Measurements from ENCODE around the gene OGFRL1.

OGFRL1 gene

DNA sequence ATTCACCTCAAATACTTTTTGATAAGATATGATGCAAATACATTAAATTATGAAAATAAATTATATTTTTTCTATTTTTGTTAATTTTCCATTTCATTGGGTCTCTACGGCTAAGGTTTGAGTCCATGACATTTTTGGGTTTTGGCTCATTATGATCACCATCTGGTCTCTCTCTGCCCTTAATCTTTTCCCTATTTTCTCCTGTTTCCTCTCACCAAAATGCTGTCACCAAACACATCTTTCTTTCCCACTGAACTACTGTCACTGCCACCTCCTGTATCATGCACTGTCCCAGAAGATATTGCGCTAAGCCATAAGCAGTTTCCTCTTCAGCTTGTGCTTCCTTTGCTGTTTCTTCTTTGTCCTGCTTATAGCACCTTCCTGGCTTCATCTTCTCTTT is 42.0 kb upstream of the OGFRL1 start:
- H3K36me3 ChIP-seq (ENCODE audit: insufficient read depth, low read length) = no peaks in the 10 kb centered on the region
- no peaks in the 10 kb centered on the region for H3K9me2 ChIP-seq (ENCODE audit: low read depth, low read length)
- no peak overlapping the region for H3K4me2 ChIP-seq (ENCODE audit: low read length)
- H3K27me3 ChIP-seq (ENCODE audit: insufficient read depth, low read length) = no peaks in the 10 kb centered on the region
- no peaks in the 10 kb centered on the region for H3K9me3 ChIP-seq (ENCODE audit: low read length)
- no peak overlapping the region for H3K9ac ChIP-seq (ENCODE audit: low read length)
- H4K20me1 ChIP-seq (ENCODE audit: insufficient read depth, low read length) = no peaks in the 10 kb centered on the region
- no peak overlapping the region for H3K4me3 ChIP-seq (ENCODE audit: low read depth, low read length, poor library complexity, severe bottlenecking)
- H2AFZ ChIP-seq (ENCODE audit: low read length) = no peak overlapping the region
- H3K79me2 ChIP-seq (ENCODE audit: insufficient read depth, low read length) = no peaks in the 10 kb centered on the region
- H3K4me1 ChIP-seq (ENCODE audit: insufficient read depth, low read length, severe bottlenecking) = peaks cover 30% of the 10 kb centered on the region
- no peak for TF ChIP-seq EZH2 (IDR thresholded peaks at IDR 0.05; ENCODE audit: borderline replicate concordance, low read length)
- TF ChIP-seq, protein P1, sequence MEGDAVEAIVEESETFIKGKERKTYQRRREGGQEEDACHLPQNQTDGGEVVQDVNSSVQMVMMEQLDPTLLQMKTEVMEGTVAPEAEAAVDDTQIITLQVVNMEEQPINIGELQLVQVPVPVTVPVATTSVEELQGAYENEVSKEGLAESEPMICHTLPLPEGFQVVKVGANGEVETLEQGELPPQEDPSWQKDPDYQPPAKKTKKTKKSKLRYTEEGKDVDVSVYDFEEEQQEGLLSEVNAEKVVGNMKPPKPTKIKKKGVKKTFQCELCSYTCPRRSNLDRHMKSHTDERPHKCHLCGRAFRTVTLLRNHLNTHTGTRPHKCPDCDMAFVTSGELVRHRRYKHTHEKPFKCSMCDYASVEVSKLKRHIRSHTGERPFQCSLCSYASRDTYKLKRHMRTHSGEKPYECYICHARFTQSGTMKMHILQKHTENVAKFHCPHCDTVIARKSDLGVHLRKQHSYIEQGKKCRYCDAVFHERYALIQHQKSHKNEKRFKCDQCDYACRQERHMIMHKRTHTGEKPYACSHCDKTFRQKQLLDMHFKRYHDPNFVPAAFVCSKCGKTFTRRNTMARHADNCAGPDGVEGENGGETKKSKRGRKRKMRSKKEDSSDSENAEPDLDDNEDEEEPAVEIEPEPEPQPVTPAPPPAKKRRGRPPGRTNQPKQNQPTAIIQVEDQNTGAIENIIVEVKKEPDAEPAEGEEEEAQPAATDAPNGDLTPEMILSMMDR (IDR thresholded peaks at IDR 0.05; ENCODE audit: low read length) = no peak
- no peak overlapping the region for H3K27ac ChIP-seq (ENCODE audit: low read depth, low read length, poor library complexity, severe bottlenecking)
- no peaks in the 10 kb centered on the region for H3F3A ChIP-seq (ENCODE audit: insufficient read depth, low read length)

DNA sequence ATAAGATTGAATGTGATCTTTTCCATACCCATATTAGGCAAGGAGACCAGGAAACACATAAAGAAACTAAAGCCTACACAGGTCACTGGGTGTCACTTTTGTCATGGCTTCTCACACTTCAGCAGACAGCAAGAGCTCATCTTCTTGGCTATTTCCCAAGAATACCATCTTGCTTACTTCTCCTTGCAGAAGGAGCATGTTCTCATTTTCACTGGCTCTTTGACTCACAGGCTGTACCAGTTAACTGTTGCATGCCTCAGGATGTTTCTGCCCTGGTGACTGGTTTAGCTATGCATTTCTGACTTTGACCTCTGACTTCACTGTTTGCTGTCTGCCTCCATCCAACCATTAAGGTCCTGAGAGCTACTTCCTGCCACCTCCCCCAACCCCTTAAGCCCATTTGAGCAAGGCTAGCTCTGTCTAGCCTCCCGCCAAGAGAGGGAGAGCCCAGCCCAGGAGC is 40.3 kb upstream of the OGFRL1 start:
- peak overlapping the region; percentile 56 for H3K27ac ChIP-seq (ENCODE audit: low read depth, low read length, poor library complexity, severe bottlenecking)

DNA sequence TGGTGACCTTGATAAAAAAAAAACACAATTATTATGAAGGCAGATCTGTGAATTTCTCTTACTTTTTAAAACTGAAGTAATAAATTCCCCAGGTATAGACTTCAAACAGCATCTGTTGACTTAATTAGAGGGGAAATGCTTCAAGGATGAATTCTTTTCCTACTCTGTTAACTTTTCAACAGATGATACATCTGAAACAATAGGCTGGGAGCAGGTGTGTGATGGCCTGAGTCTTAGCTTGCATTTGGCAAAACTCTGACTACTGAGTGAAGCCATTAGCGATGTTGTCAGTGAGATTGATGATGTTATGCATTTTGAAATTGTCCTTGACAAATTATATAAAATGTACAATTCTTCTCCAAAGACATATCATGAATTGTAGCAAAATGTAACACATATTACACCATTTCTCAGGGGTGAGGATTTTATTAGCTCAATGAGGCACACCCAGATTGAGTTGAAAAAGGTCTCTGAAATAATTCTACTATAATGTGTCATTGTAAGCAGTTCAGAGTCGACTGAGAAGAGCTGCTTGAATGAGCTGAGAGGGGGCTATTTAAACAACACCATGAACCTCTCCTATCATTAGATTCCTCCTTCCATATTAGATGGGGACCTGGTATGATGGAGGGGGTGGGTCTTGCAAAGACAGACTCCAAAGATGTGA is 39.6 kb upstream of the OGFRL1 start:
- no peak overlapping the region for H3K4me2 ChIP-seq (ENCODE audit: low read length)
- H3K36me3 ChIP-seq (ENCODE audit: insufficient read depth, low read length) = no peaks in the 10 kb centered on the region
- peak overlapping the region; percentile 56 for H3K27ac ChIP-seq (ENCODE audit: low read depth, low read length, poor library complexity, severe bottlenecking)
- no peak overlapping the region for H3K4me3 ChIP-seq (ENCODE audit: low read depth, low read length, poor library complexity, severe bottlenecking)
- H3K4me1 ChIP-seq (ENCODE audit: insufficient read depth, low read length, severe bottlenecking) = peaks cover 36% of the 10 kb centered on the region
- no peaks in the 10 kb centered on the region for H3K9me3 ChIP-seq (ENCODE audit: low read length)
- peak overlapping the region; percentile 81; the same call in 1 of the 2 replicates for H2AFZ ChIP-seq (ENCODE audit: low read length)
- no peak overlapping the region for H3K9ac ChIP-seq (ENCODE audit: low read length)
- no peaks in the 10 kb centered on the region for H3K9me2 ChIP-seq (ENCODE audit: low read depth, low read length)
- H3K79me2 ChIP-seq (ENCODE audit: insufficient read depth, low read length) = no peaks in the 10 kb centered on the region
- no peaks in the 10 kb centered on the region for H4K20me1 ChIP-seq (ENCODE audit: insufficient read depth, low read length)
- TF ChIP-seq EZH2 (IDR thresholded peaks at IDR 0.05; ENCODE audit: borderline replicate concordance, low read length) = no peak
- H3K27me3 ChIP-seq (ENCODE audit: insufficient read depth, low read length) = no peaks in the 10 kb centered on the region
- no peaks in the 10 kb centered on the region for H3F3A ChIP-seq (ENCODE audit: insufficient read depth, low read length)

More for the DNA sequence above, 40.3 kb upstream of the OGFRL1 start:
- no peak overlapping the region for H3K4me3 ChIP-seq (ENCODE audit: low read depth, low read length, poor library complexity, severe bottlenecking)
- H3K36me3 ChIP-seq (ENCODE audit: insufficient read depth, low read length) = no peaks in the 10 kb centered on the region
- no peak for TF ChIP-seq EZH2 (IDR thresholded peaks at IDR 0.05; ENCODE audit: borderline replicate concordance, low read length)
- TF ChIP-seq, protein P1 (IDR thresholded peaks at IDR 0.05; ENCODE audit: low read length) = no peak
- no peaks in the 10 kb centered on the region for H3K27me3 ChIP-seq (ENCODE audit: insufficient read depth, low read length)
- H2AFZ ChIP-seq (ENCODE audit: low read length) = peak overlapping the region; percentile 18; the same call in 1 of the 2 replicates
- H4K20me1 ChIP-seq (ENCODE audit: insufficient read depth, low read length) = no peaks in the 10 kb centered on the region
- peaks cover 36% of the 10 kb centered on the region for H3K4me1 ChIP-seq (ENCODE audit: insufficient read depth, low read length, severe bottlenecking)
- no peaks in the 10 kb centered on the region for H3K79me2 ChIP-seq (ENCODE audit: insufficient read depth, low read length)
- no peaks in the 10 kb centered on the region for H3K9me3 ChIP-seq (ENCODE audit: low read length)
- peak overlapping the region; percentile 3; the same call in 1 of the 2 replicates for H3K4me2 ChIP-seq (ENCODE audit: low read length)
- H3F3A ChIP-seq (ENCODE audit: insufficient read depth, low read length) = no peaks in the 10 kb centered on the region
- H3K9me2 ChIP-seq (ENCODE audit: low read depth, low read length) = no peaks in the 10 kb centered on the region
- no peak overlapping the region for H3K9ac ChIP-seq (ENCODE audit: low read length)
